ENCODE results near the gene MOV10L1. TPM values are rescaled to one million over a fixed set of nuclear protein-coding genes. Genes with fewer than 3 reads are reported as not detected.

The MOV10L1 gene
- total RNA-seq, 1 donor from 2014 or later, result not detected

- ATAC-seq (ENCODE audit: low read depth) (peak; percentile 98), DNase-seq (peak; percentile 67)
- Mint-ChIP-seq H3K4me3 (no peak overlapping the region), H3K9me3 (no peaks in the 10 kb centered on the region), H3K4me1 (peaks cover 4% of the 10 kb centered on the region), H3K36me3 (ENCODE audit: low read depth) (no peaks in the 10 kb centered on the region), H3K27ac (no peak overlapping the region), H3K27me3 (no peaks in the 10 kb centered on the region)
- CTCF ChIA-PET, result interaction anchor here (0.6 to 4.1 kb wide), 16 partner anchors 9 to 471 kb away, joined by 3 to 39 read pairs (median 4); partner anchors contain the start of gene HDAC10
- intact Hi-C loops (cut with micrococcal nuclease), result loop anchor here (1.0 to 2.0 kb wide), 7 partner anchors 41 to 471 kb away; partner anchors contain the start of gene PPP6R2
- TF ChIP-seq CTCF (IDR thresholded peaks at IDR 0.05), result peak; percentile 66
- POLR2A ChIA-PET, result interaction anchor here (0.5 to 3.8 kb wide), 5 partner anchors 24 to 62 kb away, joined by 3 to 36 read pairs (median 6); no protein-coding TSS in a partner anchor
Observed at GRCh38 chr22:50148991-50149721, 59.4 kb downstream of the MOV10L1 start.

DNA sequence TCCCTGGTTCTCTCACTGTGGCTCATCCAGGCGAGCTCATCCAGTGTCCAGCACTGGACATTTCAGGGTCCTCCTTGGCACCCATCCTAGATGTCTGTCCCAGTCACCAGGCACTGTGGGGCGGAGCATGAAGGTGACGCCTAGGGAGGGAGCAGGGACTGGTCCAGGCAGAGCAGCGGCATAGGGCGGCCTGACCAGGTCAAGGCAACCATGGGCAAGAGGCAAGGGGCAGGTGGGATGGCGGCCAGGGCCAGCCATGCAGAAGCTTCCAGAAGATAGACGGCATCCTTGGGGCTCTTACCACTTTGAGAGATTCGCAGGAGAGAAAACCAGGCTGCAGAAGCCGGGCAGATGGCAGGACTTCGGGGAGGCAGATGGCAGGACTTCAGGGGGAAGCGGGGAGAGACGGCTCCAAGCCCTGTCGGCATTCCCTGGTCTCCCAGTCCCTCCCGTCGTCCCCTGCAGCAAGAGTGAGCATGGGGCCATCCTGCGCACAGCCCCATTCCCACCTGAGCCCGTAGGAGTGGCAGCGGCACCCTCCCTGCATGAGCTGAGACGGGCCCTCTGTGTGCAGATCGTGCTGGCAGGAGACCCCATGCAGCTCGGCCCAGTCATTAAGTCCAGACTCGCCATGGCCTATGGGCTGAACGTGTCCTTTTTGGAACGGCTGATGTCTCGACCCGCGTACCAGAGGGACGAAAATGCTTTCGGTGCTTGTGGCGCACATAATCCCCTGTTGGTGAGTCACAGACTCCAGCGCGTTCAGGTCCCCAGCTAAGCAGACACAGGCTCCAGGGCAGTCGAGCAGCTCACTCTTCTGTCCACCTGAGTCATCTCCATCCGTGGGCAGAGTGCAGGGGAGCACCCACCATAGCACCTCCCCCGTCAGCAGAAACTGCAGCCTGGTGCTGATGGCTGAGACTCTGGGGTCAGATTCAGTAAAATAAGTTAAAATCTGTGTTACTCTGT lies 60.6 kb downstream of the MOV10L1 start:
- Mint-ChIP-seq H3K4me1 (peaks cover 4% of the 10 kb centered on the region), H3K36me3 (ENCODE audit: low read depth) (no peaks in the 10 kb centered on the region), H3K4me3 (no peak overlapping the region), H3K9me3 (no peaks in the 10 kb centered on the region), H3K27me3 (no peaks in the 10 kb centered on the region), H3K27ac (no peak overlapping the region)
- CTCF ChIA-PET, result interaction anchor here (1.0 to 4.1 kb wide), 7 partner anchors 41 to 383 kb away, joined by 3 to 39 read pairs (median 15); partner anchors contain the start of gene HDAC10
- no peak for TF ChIP-seq CTCF (IDR thresholded peaks at IDR 0.05)
- ATAC-seq (ENCODE audit: low read depth) (no peak), DNase-seq (no peak)
- intact Hi-C loops (cut with micrococcal nuclease), result no loop called here
- POLR2A ChIA-PET, result interaction anchor here (0.5 to 3.8 kb wide), 4 partner anchors 23 to 144 kb away, joined by 3 to 36 read pairs (median 4); no protein-coding TSS in a partner anchor

GRCh38 chr22:50151571-50152537 lies 62.0 kb downstream of the MOV10L1 start:
- intact Hi-C loops (cut with micrococcal nuclease), result no loop called here

More at GRCh38 chr22:50151571-50152537, 62.0 kb downstream of the MOV10L1 start:
- no peak for ATAC-seq (ENCODE audit: low read depth)
- DNase-seq, result no peak
- Mint-ChIP-seq H3K9me3 (no peaks in the 10 kb centered on the region), H3K4me1 (peaks cover 4% of the 10 kb centered on the region), H3K4me3 (no peak overlapping the region), H3K27ac (no peak overlapping the region), H3K36me3 (ENCODE audit: low read depth) (no peaks in the 10 kb centered on the region), H3K27me3 (no peaks in the 10 kb centered on the region)
- ChIA-PET POLR2A (interaction anchor here (3.8 kb wide), 1 partner anchor 40 kb away, joined by 36 read pairs; no protein-coding TSS in a partner anchor), CTCF (interaction anchor here (4.1 kb wide), 1 partner anchor 56 kb away, joined by 39 read pairs; no protein-coding TSS in a partner anchor)
- TF ChIP-seq CTCF (IDR thresholded peaks at IDR 0.05), result no peak
